Measurements from ENCODE around the gene MRPL55.

MRPL55 gene

DNA sequence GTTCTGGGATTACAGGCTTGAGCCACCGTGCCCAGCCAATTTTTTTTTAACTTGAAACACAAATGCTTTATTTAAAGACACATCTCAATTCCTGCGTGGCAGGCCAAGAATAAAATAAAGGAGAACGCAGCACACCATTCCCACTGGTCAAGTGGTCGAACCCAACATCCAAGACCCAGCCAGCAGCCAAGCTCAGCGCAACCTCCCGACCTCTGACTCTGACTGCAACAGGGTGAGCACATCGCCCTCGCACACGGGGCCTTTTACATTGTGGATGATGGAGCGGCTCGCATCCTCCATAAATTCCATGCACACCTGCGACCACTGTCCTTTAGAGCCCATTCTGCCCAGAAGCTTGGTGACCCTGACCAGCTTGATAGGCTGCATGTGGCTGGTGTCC is 25.5 kb upstream of the MRPL55 start:
- TF ChIP-seq, protein P1, sequence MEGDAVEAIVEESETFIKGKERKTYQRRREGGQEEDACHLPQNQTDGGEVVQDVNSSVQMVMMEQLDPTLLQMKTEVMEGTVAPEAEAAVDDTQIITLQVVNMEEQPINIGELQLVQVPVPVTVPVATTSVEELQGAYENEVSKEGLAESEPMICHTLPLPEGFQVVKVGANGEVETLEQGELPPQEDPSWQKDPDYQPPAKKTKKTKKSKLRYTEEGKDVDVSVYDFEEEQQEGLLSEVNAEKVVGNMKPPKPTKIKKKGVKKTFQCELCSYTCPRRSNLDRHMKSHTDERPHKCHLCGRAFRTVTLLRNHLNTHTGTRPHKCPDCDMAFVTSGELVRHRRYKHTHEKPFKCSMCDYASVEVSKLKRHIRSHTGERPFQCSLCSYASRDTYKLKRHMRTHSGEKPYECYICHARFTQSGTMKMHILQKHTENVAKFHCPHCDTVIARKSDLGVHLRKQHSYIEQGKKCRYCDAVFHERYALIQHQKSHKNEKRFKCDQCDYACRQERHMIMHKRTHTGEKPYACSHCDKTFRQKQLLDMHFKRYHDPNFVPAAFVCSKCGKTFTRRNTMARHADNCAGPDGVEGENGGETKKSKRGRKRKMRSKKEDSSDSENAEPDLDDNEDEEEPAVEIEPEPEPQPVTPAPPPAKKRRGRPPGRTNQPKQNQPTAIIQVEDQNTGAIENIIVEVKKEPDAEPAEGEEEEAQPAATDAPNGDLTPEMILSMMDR (IDR thresholded peaks at IDR 0.05; ENCODE audit: borderline replicate concordance, insufficient read depth, low read depth, low read length): no peak
- no peak overlapping the region for H3K4me3 ChIP-seq (ENCODE audit: low read depth, low read length)

DNA sequence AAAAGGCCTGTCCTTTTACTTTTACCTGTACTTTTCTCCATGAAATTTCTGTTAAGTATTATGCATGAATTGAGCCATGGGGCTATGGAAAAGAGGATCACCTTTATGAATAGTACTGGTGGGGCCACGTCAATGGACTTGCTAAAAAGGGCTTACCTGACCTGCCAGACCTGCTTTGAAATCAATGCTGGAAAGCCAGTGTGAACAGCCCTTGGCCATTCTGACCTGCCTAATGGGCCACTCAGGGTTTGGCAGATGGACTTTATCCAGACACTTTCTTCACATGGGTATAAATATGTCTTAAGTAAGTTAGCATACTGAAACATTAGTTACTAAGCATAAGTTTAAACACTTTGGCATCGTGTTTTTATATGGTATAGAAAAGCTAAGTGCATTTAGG is 22.7 kb upstream of the MRPL55 start:
- H3K4me3 ChIP-seq (ENCODE audit: low read depth, low read length): no peak overlapping the region
- TF ChIP-seq, protein P1 (IDR thresholded peaks at IDR 0.05; ENCODE audit: borderline replicate concordance, insufficient read depth, low read depth, low read length): no peak

- TF ChIP-seq, protein P1 (IDR thresholded peaks at IDR 0.05; ENCODE audit: borderline replicate concordance, insufficient read depth, low read depth, low read length): no peak
- H3K4me3 ChIP-seq (ENCODE audit: low read depth, low read length): no peak overlapping the region
Measured at GRCh38 chr1:228125185-228125584, 16.1 kb upstream of the MRPL55 start.

GRCh38 chr1:228123505-228123904 is 14.4 kb upstream of the MRPL55 start:
- TF ChIP-seq, protein P1 (IDR thresholded peaks at IDR 0.05; ENCODE audit: borderline replicate concordance, insufficient read depth, low read depth, low read length): no peak
- no peak overlapping the region for H3K4me3 ChIP-seq (ENCODE audit: low read depth, low read length)

- H3K4me3 ChIP-seq (ENCODE audit: low read depth, low read length): no peak overlapping the region
- TF ChIP-seq, protein P1 (IDR thresholded peaks at IDR 0.05; ENCODE audit: borderline replicate concordance, insufficient read depth, low read depth, low read length): no peak
Measured at GRCh38 chr1:228122921-228123441, 13.9 kb upstream of the MRPL55 start.

GRCh38 chr1:228120857-228121489 is 11.9 kb upstream of the MRPL55 start:
- TF ChIP-seq, protein P1 (IDR thresholded peaks at IDR 0.05; ENCODE audit: borderline replicate concordance, insufficient read depth, low read depth, low read length): no peak
- H3K4me3 ChIP-seq (ENCODE audit: low read depth, low read length): no peak overlapping the region

DNA sequence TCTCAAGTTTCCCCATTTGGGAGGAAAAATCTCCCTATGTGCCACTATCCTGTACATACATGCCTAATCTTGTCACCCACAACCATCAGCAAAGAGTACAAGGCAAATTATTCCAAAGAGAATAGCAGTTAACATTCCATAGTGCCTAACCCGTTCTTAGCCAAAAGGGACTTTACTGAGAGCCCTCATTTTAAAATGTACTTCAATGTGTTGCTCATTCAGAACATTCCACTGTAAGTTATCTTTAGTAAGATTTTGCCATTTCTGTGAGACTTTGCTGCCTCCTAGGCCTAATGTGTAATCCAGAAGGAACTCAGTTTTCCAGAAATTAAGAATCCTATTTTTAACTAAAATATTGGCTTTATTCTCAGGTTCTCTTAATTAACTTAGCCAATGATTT is 11.3 kb upstream of the MRPL55 start:
- H3K4me3 ChIP-seq (ENCODE audit: low read depth, low read length): no peak overlapping the region
- TF ChIP-seq, protein P1 (IDR thresholded peaks at IDR 0.05; ENCODE audit: borderline replicate concordance, insufficient read depth, low read depth, low read length): no peak

Data from GM12875 (cell line).